Breast epithelium (tissue), 4 donors: ENCODE data around the gene THADA. TPM values are rescaled to one million over a fixed set of nuclear protein-coding genes. Genes with fewer than 3 reads are reported as not detected.

Experiments
- DNase-seq, 2 donors: peaks; one replicate each; pipeline ENCODE4 v3.0.0-alpha.2; 2019; ENCODE audit warnings: low spot score in 2 of 2
- H3K27ac ChIP-seq, 2 donors: fragments of 200-600 bp; sonication (generic) in 1 of 2; one replicate each; pipeline ENCODE4 v1.5.1; 2016 to 2019; ENCODE audit warnings: mild to moderate bottlenecking in 1 of 2
- H3K27me3 ChIP-seq, 2 donors: fragments of 200-600 bp; sonication (generic) in 1 of 2; one replicate each; pipeline versions ENCODE4 v1.5.1 to v1.6.0; 2017 to 2019; ENCODE audit warnings: control low read depth in 1 of 2, mild to moderate bottlenecking in 1 of 2
- H3K36me3 ChIP-seq: fragments of 200-600 bp; one replicate; pipeline ENCODE4 v1.5.1; 2019
- H3K4me1 ChIP-seq, 2 donors: fragments of 200-600 bp; sonication (generic); one replicate each; pipeline ENCODE4 v1.5.1; 2016 to 2019; ENCODE audit warnings: control low read depth in 1 of 2
- H3K4me3 ChIP-seq, 3 donors: fragments of 200-600 bp; sonication (generic); 1 replicate in 2 of 3; 2 replicates in 1 of 3; pipeline ENCODE4 v1.5.1; 2016 to 2019; ENCODE audit warnings: mild to moderate bottlenecking in 3 of 3, moderate library complexity in 2 of 3
- H3K9me3 ChIP-seq, 2 donors: fragments of 200-600 bp; sonication (generic) in 1 of 2; one replicate each; pipeline ENCODE4 v1.5.1; 2016 to 2019; ENCODE audit warnings: control low read depth in 1 of 2
- POLR2A ChIP-seq: fragments of 450-650 bp; IDR thresholded peaks from one replicate; pipeline ENCODE4 v1.6.1; 2016; ENCODE audit warnings: antibody characterized with exemption, mild to moderate bottlenecking, moderate library complexity
- POLR2AphosphoS5 ChIP-seq, 3 donors: sonication (generic); formaldehyde crosslinking; IDR thresholded peaks; one replicate each; pipeline ENCODE4 v1.6.1; 2017; ENCODE audit warnings: antibody characterized with exemption in 3 of 3
- intact Hi-C: fragments of 100-400 bp; cut with DNase I; formaldehyde crosslinking; loops from one replicate; pipeline ENCODE4 v1.15.1; 2023; ENCODE audit warnings: low total_unique reads
- total RNA-seq, 3 donors: library from RNA; depleted of rRNA; stranded (reverse); fragments of >200 nt; gene quantifications; one replicate each; pipeline ENCODE4 v1.1.0, GENCODE V29; 2016
- TF ChIP-seq, protein P1 (sequence below), 3 donors: fragments of 450-650 bp; IDR thresholded peaks; one replicate each; pipeline ENCODE4 v1.5.1; 2016 to 2017; ENCODE audit warnings: antibody characterized with exemption in 3 of 3, mild to moderate bottlenecking in 3 of 3, moderate library complexity in 3 of 3

Gene THADA
- total RNA-seq, 3 donors from 2014 or later = 41.1 to 60.6 (median 49.5) TPM

DNA sequence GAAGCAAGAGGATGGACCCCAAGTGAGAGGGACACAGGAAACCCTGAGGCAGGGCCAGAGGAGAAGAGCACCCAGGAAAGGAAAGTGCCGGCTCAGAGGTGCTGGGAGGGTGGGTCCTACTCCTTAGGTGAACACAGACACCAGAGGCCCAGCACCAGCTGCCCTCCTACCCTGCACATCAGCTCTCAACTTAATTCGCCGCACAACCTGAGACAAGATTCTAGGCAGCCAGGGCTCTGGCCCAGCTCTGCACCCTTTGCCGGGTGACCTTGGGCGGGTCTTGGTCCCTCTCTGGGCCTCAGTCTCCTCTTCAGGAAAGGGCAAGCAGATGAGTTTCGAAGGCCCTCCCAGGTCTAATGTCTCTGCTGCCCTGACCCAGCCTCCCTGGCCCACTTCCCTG lies 397.6 kb downstream of the THADA start:
- no peak overlapping the region for H3K27ac ChIP-seq
- no peak for DNase-seq
- TF ChIP-seq POLR2AphosphoS5 (IDR thresholded peaks at IDR 0.05) (no peak), POLR2A (no peak)
- TF ChIP-seq, protein P1, sequence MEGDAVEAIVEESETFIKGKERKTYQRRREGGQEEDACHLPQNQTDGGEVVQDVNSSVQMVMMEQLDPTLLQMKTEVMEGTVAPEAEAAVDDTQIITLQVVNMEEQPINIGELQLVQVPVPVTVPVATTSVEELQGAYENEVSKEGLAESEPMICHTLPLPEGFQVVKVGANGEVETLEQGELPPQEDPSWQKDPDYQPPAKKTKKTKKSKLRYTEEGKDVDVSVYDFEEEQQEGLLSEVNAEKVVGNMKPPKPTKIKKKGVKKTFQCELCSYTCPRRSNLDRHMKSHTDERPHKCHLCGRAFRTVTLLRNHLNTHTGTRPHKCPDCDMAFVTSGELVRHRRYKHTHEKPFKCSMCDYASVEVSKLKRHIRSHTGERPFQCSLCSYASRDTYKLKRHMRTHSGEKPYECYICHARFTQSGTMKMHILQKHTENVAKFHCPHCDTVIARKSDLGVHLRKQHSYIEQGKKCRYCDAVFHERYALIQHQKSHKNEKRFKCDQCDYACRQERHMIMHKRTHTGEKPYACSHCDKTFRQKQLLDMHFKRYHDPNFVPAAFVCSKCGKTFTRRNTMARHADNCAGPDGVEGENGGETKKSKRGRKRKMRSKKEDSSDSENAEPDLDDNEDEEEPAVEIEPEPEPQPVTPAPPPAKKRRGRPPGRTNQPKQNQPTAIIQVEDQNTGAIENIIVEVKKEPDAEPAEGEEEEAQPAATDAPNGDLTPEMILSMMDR (IDR thresholded peaks at IDR 0.05) = no peak
- no peaks in the 10 kb centered on the region for H3K9me3 ChIP-seq
- intact Hi-C loops = no loop called here
- H3K27me3 ChIP-seq = no peaks in the 10 kb centered on the region
- H3K4me3 ChIP-seq = no peak overlapping the region
- no peaks in the 10 kb centered on the region for H3K36me3 ChIP-seq
- H3K4me1 ChIP-seq = no peaks in the 10 kb centered on the region

DNA sequence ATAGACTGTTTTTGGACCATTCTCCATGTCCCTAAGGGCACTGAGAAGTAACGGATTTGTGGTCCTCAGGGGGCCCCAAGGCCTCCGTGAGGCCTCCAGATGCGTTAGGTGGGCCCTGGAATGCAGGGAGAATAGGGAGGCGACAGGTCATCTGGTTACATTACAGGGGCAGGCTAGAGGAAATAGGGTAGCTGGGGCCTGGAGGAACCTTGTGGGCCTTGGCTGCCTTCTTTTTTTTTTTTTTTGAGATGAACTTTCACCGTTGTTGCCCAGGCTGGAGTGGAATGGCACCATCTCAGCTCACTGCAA lies 398.3 kb downstream of the THADA start:
- H3K27ac ChIP-seq = no peak overlapping the region
- no peak for DNase-seq
- no peak overlapping the region for H3K4me3 ChIP-seq
- intact Hi-C loops = no loop called here
- H3K9me3 ChIP-seq = no peaks in the 10 kb centered on the region
- TF ChIP-seq, protein P1 (IDR thresholded peaks at IDR 0.05) = no peak
- TF ChIP-seq POLR2A = no peak
- TF ChIP-seq POLR2AphosphoS5 (IDR thresholded peaks at IDR 0.05) = no peak
- H3K36me3 ChIP-seq = no peaks in the 10 kb centered on the region
- no peaks in the 10 kb centered on the region for H3K4me1 ChIP-seq
- H3K27me3 ChIP-seq = no peaks in the 10 kb centered on the region

DNA sequence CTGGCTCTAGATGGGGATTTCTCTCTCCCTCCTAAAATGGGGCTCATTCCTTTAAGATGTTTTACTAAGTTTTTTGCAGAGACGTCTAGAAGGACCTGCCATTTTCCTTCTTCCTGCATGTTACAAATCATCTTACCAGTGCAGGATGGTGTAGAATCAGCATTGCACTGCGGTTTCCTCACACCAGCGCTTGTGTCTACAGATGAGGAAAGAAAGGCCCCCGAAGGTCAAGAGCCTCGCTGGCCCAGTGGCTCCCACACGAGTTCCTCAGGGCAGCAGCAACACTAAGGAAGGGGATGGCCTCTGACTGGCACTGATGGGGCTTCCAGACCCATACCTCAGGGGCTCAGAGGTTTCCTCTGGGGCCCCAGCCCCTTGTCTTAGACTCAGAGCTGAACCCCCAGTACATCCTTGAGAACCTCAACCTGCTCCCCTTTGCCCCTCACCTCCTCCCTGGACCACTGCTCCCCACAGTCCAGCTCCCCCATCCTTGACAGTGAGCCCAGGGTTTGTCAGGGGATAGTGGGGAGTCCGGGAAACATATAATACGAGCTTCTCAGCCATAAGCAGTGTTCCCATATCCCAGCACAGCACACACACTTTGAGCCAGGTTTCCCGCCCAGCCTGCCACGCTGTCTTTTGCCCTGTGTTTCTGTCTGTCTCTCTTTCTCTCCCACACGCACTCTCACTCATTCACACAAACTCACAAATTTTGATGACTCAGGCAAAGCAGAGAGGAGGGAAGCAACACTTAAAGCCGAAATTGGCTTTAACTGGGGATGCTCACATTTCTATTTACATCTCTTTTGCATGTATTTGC lies 398.9 kb downstream of the THADA start:
- no peak overlapping the region for H3K4me3 ChIP-seq
- no peaks in the 10 kb centered on the region for H3K36me3 ChIP-seq
- H3K27me3 ChIP-seq = no peaks in the 10 kb centered on the region
- intact Hi-C loops = no loop called here
- no peaks in the 10 kb centered on the region for H3K9me3 ChIP-seq
- DNase-seq = no peak
- H3K4me1 ChIP-seq = no peaks in the 10 kb centered on the region
- TF ChIP-seq, protein P1 (IDR thresholded peaks at IDR 0.05) = no peak
- no peak for TF ChIP-seq POLR2AphosphoS5 (IDR thresholded peaks at IDR 0.05)
- TF ChIP-seq POLR2A = no peak
- H3K27ac ChIP-seq = no peak overlapping the region

DNA sequence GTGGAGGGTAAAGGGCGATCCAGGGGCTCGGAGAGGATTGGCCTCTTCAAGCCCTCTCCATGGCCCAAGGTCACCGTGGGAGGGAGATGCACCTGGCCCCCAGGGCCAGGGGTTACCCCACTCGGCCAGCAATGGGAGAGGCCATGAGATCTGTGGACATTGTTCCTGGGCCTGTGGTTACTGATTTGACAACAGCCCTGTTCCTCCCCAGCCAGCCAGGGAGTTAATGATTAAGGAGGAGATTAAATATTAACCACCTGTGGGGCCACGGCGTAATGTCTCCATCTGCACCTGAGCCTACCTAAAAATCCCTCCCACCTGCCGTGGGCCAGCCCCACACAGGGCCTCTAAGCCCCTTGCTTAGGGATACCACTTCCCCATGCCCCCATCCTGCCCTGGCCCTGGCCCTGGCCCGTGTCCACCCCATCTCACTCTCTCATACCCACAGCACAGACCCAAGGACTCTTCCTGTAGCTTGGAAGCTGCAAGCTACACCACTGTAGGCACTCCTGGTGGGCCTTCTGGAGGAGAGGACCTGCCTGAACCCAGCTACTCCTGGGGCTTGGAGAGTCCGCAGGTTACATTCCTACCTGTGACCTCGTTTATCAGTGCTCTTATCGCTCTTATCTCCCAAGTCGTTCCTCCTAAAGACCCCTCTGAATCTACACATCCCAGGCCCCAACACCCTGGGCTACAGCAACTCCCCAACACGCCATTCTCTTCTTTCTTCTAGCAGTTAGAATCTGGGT lies 401.5 kb downstream of the THADA start:
- no peak for DNase-seq
- intact Hi-C loops = no loop called here
- Histone ChIP-seq H3K4me3 (no peak overlapping the region), H3K27ac (no peak overlapping the region), H3K27me3 (no peaks in the 10 kb centered on the region), H3K36me3 (no peaks in the 10 kb centered on the region), H3K4me1 (no peaks in the 10 kb centered on the region), H3K9me3 (no peaks in the 10 kb centered on the region)
- TF ChIP-seq POLR2A (no peak), POLR2AphosphoS5 (IDR thresholded peaks at IDR 0.05) (no peak)
- TF ChIP-seq, protein P1 (IDR thresholded peaks at IDR 0.05) = no peak

DNA sequence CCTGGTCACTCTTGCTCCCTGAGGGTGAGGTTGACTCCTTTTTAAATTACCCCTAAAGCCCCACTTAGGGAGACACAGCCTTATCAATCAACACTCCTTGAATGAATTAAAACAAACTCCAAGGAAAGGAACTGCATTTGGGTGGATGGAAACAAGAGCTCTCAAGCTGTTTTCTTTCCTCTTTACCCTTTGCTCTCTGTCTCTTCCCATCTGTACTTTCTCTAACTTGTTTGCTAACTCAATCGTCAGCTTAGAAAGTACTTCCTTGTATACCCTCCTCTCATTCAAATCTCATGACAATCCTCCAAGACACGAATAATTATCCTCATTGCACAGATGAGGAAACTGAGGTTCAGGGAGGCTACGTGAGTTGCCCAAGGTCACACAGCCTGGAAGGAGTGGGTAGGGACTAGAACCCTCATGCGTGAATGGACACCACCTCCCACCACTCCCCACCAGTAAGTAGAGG lies 402.2 kb downstream of the THADA start:
- Histone ChIP-seq H3K27me3 (no peaks in the 10 kb centered on the region), H3K36me3 (no peaks in the 10 kb centered on the region), H3K27ac (no peak overlapping the region), H3K4me3 (no peak overlapping the region), H3K9me3 (no peaks in the 10 kb centered on the region), H3K4me1 (no peaks in the 10 kb centered on the region)
- TF ChIP-seq, protein P1 (IDR thresholded peaks at IDR 0.05) = no peak
- no peak for TF ChIP-seq POLR2A
- no peak for TF ChIP-seq POLR2AphosphoS5 (IDR thresholded peaks at IDR 0.05)
- intact Hi-C loops = no loop called here
- no peak for DNase-seq
